SK-N-MC (cell line): ENCODE measurements around the gene OR51A2.

ENCODE experiments used
- DNase-seq: peaks from one replicate; pipeline ENCODE4 v3.0.0-alpha.2; 2011; ENCODE audit warnings: low read depth, low spot score
- H3K27ac ChIP-seq: fragments of 200-600 bp; sonication (generic); 2 replicates; pipeline ENCODE4 v1.5.1; 2016; ENCODE audit warnings: mixed run types
- H3K36me3 ChIP-seq: fragments of 200-600 bp; sonication (generic); 2 replicates; pipeline ENCODE4 v1.6.1; 2017; ENCODE audit warnings: antibody characterized with exemption, low read length, mixed read lengths; ENCODE audit not compliant: insufficient read depth
- H3K4me3 ChIP-seq: fragments of 200-600 bp; sonication (generic); 2 replicates; pipeline ENCODE4 v1.5.1; 2016
- H3K9ac ChIP-seq: fragments of 200-600 bp; sonication (generic); 2 replicates; pipeline ENCODE4 v1.8.0; 2017; ENCODE audit warnings: mixed run types, mixed read lengths; ENCODE audit not compliant: insufficient read length
- H3K9me3 ChIP-seq: fragments of 200-600 bp; sonication (generic); 2 replicates; pipeline ENCODE4 v1.6.1; 2017; ENCODE audit warnings: low read depth, mild to moderate bottlenecking, antibody characterized with exemption, low read length, moderate library complexity, mixed read lengths
- EZH2 ChIP-seq: fragments of 200-600 bp; sonication (generic); IDR thresholded peaks from one replicate; pipeline ENCODE4 v1.6.1; 2017; ENCODE audit warnings: antibody characterized with exemption
- FOXP2 ChIP-seq: optimal IDR thresholded peaks from 2 replicates; pipeline ENCODE3; 2011; ENCODE audit warnings: mild to moderate bottlenecking, moderate library complexity; ENCODE audit not compliant: insufficient read depth; ENCODE audit errors: extremely low read length, control extremely low read depth
- POLR2AphosphoS5 ChIP-seq: IDR thresholded peaks from 2 replicates; pipeline ENCODE4 v1.6.1; 2012; ENCODE audit warnings: mild to moderate bottlenecking, low read depth, low read length, borderline replicate concordance

Gene OR51A2

GRCh38 chr11:4960877-4961276 lies 5.4 kb upstream of the OR51A2 start:
- Histone ChIP-seq H3K9ac (no peak overlapping the region), H3K27ac (no peak overlapping the region), H3K9me3 (no peaks in the 10 kb centered on the region), H3K36me3 (no peaks in the 10 kb centered on the region), H3K4me3 (no peak overlapping the region)
- no peak for DNase-seq
- no peak for TF ChIP-seq FOXP2

DNA sequence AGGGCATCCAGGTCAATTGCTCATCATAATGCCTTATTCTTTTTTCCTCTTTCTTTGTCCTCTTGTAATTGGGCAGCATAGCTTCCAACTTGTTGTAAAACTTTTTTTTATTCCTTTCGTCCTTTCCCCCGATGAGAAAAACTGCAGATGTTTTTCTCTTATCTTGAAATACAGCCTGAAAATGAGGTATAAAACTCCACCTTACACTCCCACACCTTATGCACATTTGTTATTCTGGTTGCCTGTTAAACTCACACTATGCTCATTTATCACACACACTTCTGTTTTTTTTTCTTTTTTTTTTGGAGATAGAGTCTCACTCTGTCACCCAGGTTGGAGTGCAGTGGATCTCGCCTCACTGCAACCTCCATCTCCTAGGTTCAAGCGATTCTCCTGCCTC lies 1.9 kb upstream of the OR51A2 start:
- no peak overlapping the region for H3K9ac ChIP-seq
- no peaks in the 10 kb centered on the region for H3K9me3 ChIP-seq
- no peak overlapping the region for H3K4me3 ChIP-seq
- H3K27ac ChIP-seq: no peak overlapping the region
- no peaks in the 10 kb centered on the region for H3K36me3 ChIP-seq
- TF ChIP-seq POLR2AphosphoS5 (no peak), FOXP2 (no peak)
- DNase-seq: no peak

GRCh38 chr11:4947505-4947904 lies 8.0 kb downstream of the OR51A2 start, which contains the start of gene OR51A4:
OR51A4 (minus strand) TSS chr11:4947605; CDS start chr11:4947100, 505 bp downstream.
- Histone ChIP-seq H3K9me3 (no peaks in the 10 kb centered on the region), H3K9ac (no peak within 1 kb of the TSS), H3K36me3 (no peaks in the 10 kb centered on the region), H3K4me3 (no peak within 1 kb of the TSS), H3K27ac (no peak within 1 kb of the TSS)
- DNase-seq: no peak
- TF ChIP-seq EZH2 (no peak), POLR2AphosphoS5 (no peak), FOXP2 (no peak)

DNA sequence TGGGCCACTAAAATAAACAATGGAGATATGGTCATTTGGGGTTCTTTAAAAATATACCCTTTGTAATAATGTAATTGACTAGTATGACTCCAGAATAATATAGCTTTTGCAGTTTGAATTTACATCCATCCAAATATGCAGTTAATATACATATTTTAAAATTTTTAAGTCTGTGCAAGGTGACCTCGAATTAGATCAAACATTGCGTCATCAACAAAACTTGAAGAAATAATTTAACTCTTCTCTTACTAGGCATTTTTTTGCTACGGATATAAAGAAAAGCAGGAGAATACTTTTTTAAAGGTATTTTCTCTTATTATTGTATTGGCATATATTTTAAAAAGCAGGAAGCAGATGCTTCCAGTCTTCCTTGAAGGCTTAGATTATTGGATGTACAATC lies 18.8 kb downstream of the OR51A2 start:
- DNase-seq: no peak
- Histone ChIP-seq H3K27ac (no peak overlapping the region), H3K36me3 (no peaks in the 10 kb centered on the region), H3K4me3 (no peak overlapping the region), H3K9ac (no peak overlapping the region), H3K9me3 (no peaks in the 10 kb centered on the region)
- TF ChIP-seq POLR2AphosphoS5 (no peak), FOXP2 (no peak), EZH2 (no peak)

- Histone ChIP-seq H3K9ac (no peak overlapping the region), H3K9me3 (no peaks in the 10 kb centered on the region), H3K36me3 (no peaks in the 10 kb centered on the region), H3K4me3 (no peak overlapping the region), H3K27ac (no peak overlapping the region)
- no peak for DNase-seq
- TF ChIP-seq POLR2AphosphoS5: no peak
Observed at GRCh38 chr11:4932751-4933150, 22.8 kb downstream of the OR51A2 start.

- H3K9me3 ChIP-seq: no peaks in the 10 kb centered on the region
- H3K4me3 ChIP-seq: no peak overlapping the region
- no peak overlapping the region for H3K27ac ChIP-seq
- TF ChIP-seq EZH2: no peak
- TF ChIP-seq POLR2AphosphoS5: no peak
- TF ChIP-seq FOXP2: no peak
- H3K9ac ChIP-seq: no peak overlapping the region
- DNase-seq: no peak
- no peaks in the 10 kb centered on the region for H3K36me3 ChIP-seq
Observed at GRCh38 chr11:4926608-4927007, 28.9 kb downstream of the OR51A2 start.

- no peak for DNase-seq
- no peaks in the 10 kb centered on the region for H3K9me3 ChIP-seq
- no peak within 1 kb of the TSS for H3K27ac ChIP-seq
- H3K4me3 ChIP-seq: no peak within 1 kb of the TSS
- no peak within 1 kb of the TSS for H3K9ac ChIP-seq
- no peak for TF ChIP-seq EZH2
- no peak for TF ChIP-seq POLR2AphosphoS5
- no peak for TF ChIP-seq FOXP2
- no peaks in the 10 kb centered on the region for H3K36me3 ChIP-seq
Observed at GRCh38 chr11:4924239-4924638, 31.3 kb downstream of the OR51A2 start, which contains the start of gene OR51G1. OR51G1 (minus strand) TSS chr11:4924339; CDS start chr11:4924339, 0 bp downstream.

- DNase-seq: no peak
- TF ChIP-seq POLR2AphosphoS5 (no peak), FOXP2 (no peak), EZH2 (no peak)
- no peaks in the 10 kb centered on the region for H3K9me3 ChIP-seq
- H3K4me3 ChIP-seq: no peak overlapping the region
- no peak overlapping the region for H3K27ac ChIP-seq
- no peaks in the 10 kb centered on the region for H3K36me3 ChIP-seq
- H3K9ac ChIP-seq: no peak overlapping the region
Observed at GRCh38 chr11:4922304-4922703, 33.2 kb downstream of the OR51A2 start.

- no peaks in the 10 kb centered on the region for H3K36me3 ChIP-seq
- TF ChIP-seq FOXP2 (no peak), POLR2AphosphoS5 (no peak), EZH2 (no peak)
- no peak for DNase-seq
- H3K9me3 ChIP-seq: no peaks in the 10 kb centered on the region
- no peak overlapping the region for H3K9ac ChIP-seq
- H3K27ac ChIP-seq: no peak overlapping the region
- H3K4me3 ChIP-seq: no peak overlapping the region
Observed at GRCh38 chr11:4921796-4922195, 33.7 kb downstream of the OR51A2 start.

- Histone ChIP-seq H3K9ac (no peak within 1 kb of the TSS), H3K36me3 (no peaks in the 10 kb centered on the region), H3K27ac (no peak within 1 kb of the TSS), H3K4me3 (no peak within 1 kb of the TSS), H3K9me3 (no peaks in the 10 kb centered on the region)
- TF ChIP-seq POLR2AphosphoS5: no peak
- TF ChIP-seq EZH2: no peak
- TF ChIP-seq FOXP2: no peak
- no peak for DNase-seq
Observed at GRCh38 chr11:4919250-4919649, 36.3 kb downstream of the OR51A2 start, which contains the start of gene OR51G2. OR51G2 (minus strand) TSS chr11:4919350; CDS start chr11:4915663, 3,687 bp downstream.
